Epithelial cell of proximal tubule (primary cell): ENCODE measurements around the gene AUTS2. TPM values are rescaled to one million over a fixed set of nuclear protein-coding genes. Genes with fewer than 3 reads are reported as not detected.

ENCODE experiments used
- DNase-seq: peaks from one replicate; pipeline ENCODE4 v3.0.0-alpha.2; 2011; ENCODE audit warnings: low read depth
- H3K4me3 ChIP-seq: 2 replicates; pipeline ENCODE4 v1.5.1; 2011; ENCODE audit warnings: low read depth, mild to moderate bottlenecking, low read length
- total RNA-seq: library from RNA; depleted of rRNA; stranded (reverse); fragments of >200 nt; gene quantifications from 2 replicates; pipeline ENCODE4 v1.2.3, GENCODE V29; 2015
- TF ChIP-seq, protein P1 (sequence below): conservative IDR thresholded peaks from 2 replicates; pipeline ENCODE4 v1.5.1; 2012; ENCODE audit warnings: low read depth, mild to moderate bottlenecking, low read length

AUTS2 gene
- total RNA-seq, 1 donor from 2014 or later, result 10.0 TPM

GRCh38 chr7:70344726-70345125, 746.5 kb downstream of the AUTS2 start:
- TF ChIP-seq, protein P1, sequence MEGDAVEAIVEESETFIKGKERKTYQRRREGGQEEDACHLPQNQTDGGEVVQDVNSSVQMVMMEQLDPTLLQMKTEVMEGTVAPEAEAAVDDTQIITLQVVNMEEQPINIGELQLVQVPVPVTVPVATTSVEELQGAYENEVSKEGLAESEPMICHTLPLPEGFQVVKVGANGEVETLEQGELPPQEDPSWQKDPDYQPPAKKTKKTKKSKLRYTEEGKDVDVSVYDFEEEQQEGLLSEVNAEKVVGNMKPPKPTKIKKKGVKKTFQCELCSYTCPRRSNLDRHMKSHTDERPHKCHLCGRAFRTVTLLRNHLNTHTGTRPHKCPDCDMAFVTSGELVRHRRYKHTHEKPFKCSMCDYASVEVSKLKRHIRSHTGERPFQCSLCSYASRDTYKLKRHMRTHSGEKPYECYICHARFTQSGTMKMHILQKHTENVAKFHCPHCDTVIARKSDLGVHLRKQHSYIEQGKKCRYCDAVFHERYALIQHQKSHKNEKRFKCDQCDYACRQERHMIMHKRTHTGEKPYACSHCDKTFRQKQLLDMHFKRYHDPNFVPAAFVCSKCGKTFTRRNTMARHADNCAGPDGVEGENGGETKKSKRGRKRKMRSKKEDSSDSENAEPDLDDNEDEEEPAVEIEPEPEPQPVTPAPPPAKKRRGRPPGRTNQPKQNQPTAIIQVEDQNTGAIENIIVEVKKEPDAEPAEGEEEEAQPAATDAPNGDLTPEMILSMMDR, result no peak
- DNase-seq, result no peak
- no peak overlapping the region for H3K4me3 ChIP-seq

DNA sequence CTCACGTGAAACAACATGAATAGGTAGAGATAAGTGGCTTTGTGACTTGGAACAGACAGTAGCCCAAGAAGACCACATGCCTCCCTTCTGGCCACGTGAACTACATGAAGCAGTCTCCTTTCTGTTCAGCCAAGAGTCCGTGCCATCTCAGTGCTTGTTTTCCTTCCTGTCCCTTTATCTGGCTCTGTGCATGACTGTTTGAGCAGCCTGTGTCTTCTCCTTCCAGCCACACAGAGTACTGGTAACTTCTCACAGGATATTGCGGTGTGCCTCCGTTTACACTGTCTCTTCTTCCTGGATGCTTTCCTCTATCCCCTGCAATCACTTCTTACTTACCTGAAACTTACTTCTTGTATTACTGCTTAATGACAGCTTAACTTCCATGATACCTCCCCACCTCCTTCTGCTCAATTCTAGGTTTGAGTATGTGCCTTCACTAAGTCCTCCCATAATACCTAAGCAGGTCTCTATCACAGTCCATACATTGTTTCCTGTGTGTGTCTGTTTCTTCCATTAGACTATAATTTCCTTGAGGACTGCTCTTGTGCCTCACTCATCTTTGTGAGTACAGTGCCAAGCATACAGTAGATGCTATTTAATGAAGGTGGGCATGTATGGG, 748.7 kb downstream of the AUTS2 start:
- TF ChIP-seq, protein P1, result no peak
- no peak overlapping the region for H3K4me3 ChIP-seq
- DNase-seq, result no peak

GRCh38 chr7:70347463-70348254, 749.4 kb downstream of the AUTS2 start:
- TF ChIP-seq, protein P1, result no peak
- no peak for DNase-seq
- no peak overlapping the region for H3K4me3 ChIP-seq

DNA sequence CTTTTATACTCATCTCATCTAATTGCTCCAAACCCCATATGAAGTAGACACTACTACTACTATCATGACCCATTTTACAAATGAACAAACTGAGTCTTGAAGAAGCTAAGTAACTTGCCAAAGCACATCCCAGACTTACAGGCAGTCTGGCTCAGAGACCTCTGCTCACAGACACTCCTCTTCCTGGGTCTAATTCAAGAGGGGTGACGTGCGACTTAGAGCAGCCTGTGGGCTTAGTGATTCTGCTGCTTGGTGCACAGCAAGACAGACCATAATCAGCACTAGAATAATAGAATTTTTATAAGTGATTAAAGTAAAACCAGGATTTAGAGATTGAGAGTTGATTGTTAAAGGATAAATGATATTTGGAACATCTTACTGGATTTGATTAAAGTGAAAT, 750.8 kb downstream of the AUTS2 start:
- no peak overlapping the region for H3K4me3 ChIP-seq
- DNase-seq, result no peak
- TF ChIP-seq, protein P1, result no peak

GRCh38 chr7:70349819-70350218, 751.5 kb downstream of the AUTS2 start:
- TF ChIP-seq, protein P1, result no peak
- no peak overlapping the region for H3K4me3 ChIP-seq
- no peak for DNase-seq

- TF ChIP-seq, protein P1, result no peak
- DNase-seq, result no peak
- no peak overlapping the region for H3K4me3 ChIP-seq
These were observed 753.8 kb downstream of the AUTS2 start for GRCh38 chr7:70352088-70352487.

DNA sequence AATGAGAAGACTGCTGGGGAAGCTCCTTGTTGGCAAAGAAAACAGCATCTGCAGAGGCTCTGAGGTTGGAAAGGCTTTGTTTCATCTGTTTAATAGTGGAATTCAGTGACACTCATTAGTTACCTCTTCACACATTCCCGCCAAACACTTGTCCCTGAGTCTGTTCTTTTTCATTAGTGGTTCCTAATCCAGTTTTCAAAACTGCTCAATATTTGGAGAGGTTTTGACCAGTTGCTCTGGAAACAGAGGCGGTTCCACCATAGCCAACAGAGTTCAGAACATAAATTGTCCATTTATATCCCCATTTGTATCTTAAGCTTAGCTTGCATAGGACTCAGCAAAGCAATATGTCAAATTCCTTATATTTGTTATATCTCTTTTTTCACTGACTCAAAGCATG, 754.6 kb downstream of the AUTS2 start:
- TF ChIP-seq, protein P1, result no peak
- no peak for DNase-seq
- no peak overlapping the region for H3K4me3 ChIP-seq
